SIG-M5 treated with dmso at 0.1 percent for 504 hours (cell line): ENCODE results near the gene VEPH1.
A peak's percentile ranks its signal among the peaks of the same experiment; 100 is the strongest.

ENCODE experiments used
- DNase-seq: peaks from one replicate; lab custom pipeline; 2025; ENCODE audit not compliant: unreplicated experiment; lab: John Stamatoyannopoulos, UW

Gene VEPH1

DNA sequence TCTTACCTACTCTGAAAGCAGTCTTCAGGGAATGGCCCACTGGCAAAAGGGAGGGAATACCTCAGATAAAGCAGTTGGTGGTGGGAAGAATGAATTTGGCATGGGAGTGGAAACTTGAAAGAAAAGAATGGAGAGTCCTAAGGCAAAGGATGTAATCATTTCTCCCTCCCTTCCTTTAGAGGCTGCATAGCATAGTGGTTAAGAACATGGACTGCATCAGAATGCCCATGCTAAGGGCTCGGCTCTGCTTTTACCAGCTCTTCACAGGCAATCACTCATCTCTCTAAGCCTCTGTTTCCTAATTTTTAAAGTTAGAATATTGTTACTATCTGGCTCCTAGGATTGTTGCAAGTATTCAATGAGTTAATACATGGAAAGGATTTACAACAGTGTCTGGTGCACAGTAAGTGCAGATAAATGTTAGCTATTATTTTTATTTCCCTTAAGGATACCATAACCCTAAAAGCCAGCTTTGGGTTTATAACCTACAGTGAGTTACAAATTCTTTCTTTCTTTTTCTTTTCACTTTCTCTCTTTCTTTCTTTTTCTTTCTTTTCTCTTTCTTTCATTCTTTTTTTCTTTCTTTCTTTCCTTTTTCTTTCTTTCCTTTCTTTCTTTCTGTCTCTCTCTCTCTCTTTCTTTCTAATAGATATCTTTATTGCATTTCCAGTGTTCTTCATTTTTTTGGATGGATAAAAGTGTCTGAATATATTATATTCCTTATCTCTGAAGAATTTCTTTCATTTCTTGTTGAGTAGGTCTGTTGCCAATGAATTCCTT lies 23.6 kb downstream of the VEPH1 start:
- DNase-seq = no peak

DNA sequence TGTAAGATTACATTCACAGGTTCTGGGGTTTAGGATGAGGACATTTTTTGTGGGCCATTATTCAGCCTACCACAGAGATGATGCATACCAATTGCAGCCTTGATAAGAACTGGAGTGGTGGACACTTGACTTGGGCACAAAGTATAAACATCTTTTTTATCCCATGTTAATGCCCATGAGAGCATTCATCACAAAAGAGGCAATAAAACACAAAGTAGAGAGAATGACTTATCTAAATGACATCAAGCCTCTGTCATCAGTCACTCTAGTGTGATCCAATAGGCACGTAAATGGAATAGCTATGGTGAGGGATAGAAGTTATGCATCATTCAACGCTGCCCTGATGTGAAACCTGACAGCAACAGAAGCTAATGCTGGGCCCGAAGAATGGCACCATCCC lies 25.8 kb downstream of the VEPH1 start:
- DNase-seq = no peak

DNA sequence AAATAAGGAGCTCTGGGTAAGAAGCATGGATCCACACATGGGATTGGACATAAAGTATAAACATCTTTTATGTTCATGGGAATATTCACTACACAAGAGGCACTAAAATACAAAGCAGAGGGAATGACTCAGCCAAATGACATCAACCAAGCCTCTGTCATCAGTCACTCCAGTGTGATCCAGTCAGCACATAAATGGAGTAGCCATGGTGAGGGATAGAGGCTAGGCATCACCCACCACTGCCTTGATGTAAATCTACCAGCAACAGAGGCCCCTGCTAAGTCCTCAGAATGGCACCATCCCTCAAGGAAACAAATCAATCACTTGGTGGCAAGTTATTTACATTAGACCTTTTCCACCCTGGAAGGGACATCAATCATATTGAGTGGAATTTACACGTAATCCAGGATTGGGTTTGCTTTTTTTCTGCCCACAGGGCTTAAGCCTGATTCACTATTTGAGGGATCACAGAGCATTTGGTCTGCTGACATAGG lies 27.2 kb downstream of the VEPH1 start:
- no peak for DNase-seq

DNA sequence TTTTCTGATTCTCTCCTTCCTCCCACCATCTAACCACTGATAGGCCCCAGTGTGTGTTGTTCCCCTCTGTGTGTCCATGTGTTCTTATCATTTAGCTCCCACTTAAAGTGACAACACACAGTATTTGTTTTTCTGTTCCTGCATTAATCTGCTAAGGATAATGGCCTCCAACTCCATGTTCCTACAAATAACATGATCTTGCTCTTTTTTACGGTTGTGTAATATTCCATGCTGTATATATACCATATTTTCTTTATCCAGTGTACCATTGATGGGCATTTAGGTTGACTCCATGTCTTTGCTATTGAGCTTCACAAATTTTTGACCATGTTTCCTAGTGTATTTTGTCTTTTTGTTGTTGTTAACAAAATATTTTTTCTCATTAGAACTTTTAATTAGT lies 30.6 kb downstream of the VEPH1 start:
- DNase-seq = no peak

DNA sequence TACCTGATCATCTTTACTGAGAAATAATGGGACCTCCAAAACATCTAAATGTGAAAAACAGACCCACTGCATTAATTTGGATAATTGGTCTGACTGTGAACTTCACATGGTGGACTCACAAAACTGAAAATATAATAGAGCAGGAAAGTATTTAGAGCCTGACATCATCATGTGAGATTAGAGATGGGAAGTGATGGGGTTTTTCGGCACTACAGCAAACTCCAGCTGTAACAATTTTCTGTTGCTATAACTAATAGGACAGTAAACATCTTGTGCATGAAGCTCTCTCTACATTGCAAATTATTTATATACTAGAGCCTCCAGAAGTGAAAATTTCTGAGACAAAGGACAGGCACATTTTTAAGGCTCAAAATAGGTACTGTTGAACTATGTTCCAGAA lies 32.2 kb downstream of the VEPH1 start:
- no peak for DNase-seq

DNA sequence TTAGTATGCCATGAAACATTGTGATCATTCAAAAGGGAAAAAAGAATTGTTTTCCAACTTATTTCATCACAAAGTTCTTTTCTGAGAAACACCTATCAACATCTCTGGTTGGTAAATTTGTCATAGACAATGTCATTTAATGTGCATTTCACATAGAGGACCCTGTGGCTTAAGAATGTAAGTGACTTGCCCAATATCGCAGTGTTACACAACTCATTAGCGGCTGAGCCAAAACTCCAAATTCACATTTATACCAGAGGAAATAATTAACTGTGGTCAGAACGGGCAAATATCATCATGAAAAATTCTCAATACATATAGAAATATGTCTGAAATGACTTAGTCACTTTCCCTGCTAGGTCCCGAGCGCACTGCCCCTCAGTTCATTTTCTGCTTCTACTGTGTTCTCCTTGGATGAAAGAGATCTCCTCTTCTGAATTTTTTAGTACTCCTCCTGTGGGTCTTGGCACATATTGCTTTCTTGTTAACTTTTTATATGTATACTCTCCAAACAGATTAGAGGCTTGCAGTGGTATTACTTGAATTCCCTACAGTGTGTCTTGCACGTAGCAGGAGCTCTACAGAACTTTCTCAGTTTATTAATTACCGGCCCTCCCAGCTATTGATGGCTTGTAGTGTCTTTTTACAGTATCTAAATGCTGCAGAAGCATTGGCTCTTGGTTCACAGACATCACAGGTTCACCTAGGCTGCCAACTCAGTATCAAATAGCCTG lies 33.5 kb downstream of the VEPH1 start:
- peak; percentile 45 for DNase-seq

DNA sequence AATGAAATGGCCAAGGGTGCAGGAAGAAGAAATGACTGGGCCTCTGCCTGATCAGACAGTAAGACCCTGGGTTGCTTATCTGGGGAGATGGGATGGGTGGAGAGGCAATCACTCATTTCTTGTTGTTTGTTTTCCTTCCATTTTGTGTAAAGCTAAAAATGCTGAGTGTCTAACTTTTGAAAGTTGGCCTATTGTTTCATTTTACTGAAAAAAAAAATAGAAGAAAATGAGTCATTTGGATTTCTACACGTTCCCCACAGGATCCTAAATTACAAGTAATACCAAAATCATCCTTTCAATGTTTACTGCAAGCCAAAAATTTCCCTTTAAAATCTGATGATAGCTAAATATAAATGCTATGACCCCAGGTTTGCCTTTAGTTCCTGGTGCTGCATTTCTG lies 36.0 kb downstream of the VEPH1 start:
- DNase-seq = no peak

DNA sequence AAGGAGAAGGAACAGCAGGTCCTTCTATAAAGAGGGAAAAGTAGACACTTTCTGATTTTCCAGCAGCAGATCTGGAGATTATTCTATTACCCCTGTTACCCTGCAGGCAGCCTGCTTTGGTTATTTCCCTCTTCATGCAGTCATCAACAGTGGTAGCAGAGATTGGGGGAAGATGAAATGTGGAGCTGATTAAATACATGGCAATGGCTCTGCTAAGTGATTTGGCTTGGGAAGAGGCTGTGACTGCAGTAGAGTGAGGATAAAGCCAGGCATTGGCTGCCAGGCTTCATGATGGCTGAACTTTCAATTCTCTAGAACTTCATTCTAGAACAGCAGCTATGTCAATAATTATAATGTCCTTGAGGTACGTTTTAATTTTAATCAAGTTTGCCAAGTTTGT lies 37.5 kb downstream of the VEPH1 start:
- no peak for DNase-seq

DNA sequence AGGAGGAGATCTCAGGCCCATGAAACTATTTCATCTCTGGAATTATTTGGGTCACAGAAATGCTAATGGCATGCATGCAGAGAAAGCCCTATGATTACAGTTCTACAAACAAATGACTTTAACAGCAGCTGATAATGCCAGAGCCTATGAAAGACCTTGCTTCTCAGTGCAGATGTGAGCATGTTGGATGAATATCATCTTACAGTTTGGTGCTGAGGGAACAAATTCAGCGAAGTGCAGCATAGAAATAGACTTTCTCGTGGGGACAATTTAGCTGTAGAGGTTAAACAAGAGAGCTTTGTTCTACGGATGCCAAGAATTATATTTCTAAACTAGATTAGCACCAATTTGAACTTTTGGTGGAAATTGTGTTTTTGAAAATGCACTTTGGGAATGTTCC lies 38.9 kb downstream of the VEPH1 start:
- DNase-seq = no peak

DNA sequence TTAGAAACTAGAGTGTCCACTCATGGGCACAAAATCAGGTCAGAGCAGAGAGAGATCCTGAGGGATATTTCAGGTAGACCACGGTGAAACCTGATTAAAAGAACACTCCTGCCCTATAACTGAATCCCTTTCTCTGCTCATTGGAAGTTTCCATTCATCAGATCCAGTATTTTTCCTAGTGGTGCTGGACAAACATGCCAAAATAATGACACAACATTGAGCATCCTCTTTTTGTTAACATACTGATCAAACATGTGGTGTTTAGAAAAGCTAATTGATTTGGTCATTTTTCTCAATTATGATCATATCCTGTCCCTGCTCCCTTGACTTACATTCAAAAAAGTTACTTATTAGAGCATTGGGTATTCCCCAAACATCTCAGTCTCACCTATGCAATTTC lies 39.4 kb downstream of the VEPH1 start:
- no peak for DNase-seq

DNA sequence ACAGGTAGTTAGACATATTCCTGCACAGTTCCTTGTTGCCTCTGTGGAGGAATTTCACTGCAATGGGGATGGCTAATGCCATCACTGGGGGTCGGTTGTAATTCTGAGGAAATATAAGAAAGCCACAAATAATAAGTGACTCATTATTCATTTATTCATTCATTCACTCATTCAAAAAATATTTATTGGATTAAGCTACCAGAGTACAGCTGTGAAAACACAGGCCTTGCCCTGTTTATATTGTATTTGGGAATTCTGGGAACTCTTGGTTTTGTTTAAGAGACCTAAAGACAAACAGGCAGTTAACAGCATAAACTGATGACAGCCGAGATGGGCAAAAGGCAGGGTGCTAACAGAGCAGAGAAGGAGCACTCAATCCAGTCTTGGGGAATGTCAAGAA lies 43.0 kb downstream of the VEPH1 start:
- no peak for DNase-seq

DNA sequence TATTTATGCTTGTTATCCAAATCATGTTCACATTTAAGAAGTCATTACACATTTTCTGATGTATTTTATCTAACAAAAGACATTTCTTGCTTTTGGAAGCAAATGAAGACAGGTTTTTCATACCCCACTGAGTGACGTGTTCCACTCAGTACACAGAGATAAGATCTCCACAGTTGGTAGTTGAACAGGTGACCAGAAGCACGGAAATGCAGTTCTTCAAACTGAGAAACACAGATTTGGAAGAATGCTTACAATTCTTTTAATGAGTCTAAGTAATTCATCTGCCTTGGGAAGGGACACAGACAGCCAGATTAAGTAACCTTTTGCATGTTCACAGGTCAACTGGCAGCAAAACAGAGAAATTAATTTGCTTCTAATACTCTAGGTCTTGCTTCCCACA lies 43.5 kb downstream of the VEPH1 start:
- no peak for DNase-seq

DNA sequence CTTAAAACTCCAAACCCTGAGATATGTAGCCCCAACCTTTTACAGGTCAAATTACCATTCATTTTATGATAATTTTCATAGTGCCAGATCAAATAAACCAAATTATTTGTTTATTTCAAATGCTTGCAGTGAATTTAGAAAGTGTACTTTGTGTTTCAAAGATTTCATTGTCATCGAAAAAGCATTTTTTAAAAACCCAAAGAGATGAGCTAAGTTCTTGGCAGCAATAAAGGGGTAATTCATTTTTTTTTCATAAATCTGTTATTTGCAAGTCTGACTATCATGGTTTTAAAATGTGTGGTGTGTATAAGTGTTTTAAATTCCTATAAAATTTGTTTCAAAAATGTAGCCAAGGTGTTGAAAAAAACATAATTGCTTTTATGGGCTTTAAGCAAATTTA lies 49.4 kb downstream of the VEPH1 start:
- no peak for DNase-seq

DNA sequence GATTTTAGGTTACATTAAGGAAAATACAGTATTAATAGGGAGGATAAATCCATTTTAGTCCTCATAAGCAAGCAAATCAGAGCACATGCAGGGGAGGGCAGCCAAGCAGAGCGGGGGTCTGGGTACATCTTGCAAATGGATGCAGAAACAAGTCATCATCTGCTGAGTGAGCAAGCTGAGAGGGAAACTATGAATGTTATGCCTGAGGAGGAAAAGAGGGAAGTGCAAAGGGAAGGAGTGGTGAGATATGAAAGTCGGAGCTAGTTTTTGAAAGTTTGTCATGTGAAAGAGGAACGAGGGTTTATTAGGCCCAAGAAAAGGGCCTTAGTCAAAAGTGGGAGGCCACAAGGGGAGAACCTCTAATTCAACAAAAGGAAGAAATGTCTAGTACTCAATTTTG lies 51.1 kb downstream of the VEPH1 start:
- DNase-seq = peak; percentile 88

DNA sequence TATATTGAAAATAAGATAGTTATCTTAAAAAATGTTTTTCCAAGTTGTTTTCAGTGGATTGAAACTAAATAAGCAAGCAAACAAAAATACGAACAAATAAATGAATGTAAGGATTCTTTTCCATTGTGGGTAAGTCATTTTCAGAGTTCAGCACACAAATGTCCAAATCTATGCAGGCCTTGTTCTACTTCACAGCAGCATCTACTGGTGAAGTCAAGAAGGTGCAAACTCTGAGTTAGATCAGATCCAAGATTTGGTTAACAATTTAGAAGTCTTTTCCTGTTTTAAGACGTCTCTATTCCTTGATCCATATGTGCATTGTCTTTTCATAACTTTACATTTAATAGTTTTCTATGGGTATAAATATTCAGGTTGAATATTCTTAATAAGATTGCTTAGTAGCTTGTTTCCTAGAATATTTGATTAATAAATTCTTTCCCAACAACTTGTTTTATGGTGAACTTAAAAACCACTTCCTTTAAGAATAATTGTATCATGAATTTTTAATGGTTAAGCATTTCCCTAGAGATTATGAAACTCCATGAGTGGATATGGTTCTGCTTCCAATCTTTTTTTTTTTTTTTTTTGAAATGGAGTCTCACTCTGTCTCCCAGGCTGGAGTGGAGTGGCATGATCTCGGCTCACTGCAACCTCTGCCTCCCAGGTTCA lies 56.1 kb downstream of the VEPH1 start:
- DNase-seq = peak; percentile 33

DNA sequence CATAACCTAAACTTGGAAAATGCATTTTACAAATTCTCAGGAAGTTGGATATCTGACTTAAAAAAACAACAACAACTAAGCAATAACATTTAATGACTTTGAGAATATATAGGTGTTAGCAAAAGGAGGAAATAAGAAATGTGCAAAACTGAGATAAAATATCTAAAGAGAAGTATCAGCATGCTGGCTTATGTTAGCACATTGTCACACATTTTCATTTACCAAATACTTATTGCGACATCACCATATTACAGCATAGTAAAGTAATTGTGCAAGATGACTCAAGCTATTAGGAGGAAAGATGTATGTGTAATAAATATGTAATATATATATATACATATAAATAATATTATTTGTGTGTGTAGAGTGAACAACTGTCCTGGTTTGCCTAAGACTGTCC lies 57.4 kb downstream of the VEPH1 start:
- DNase-seq = peak; percentile 75

DNA sequence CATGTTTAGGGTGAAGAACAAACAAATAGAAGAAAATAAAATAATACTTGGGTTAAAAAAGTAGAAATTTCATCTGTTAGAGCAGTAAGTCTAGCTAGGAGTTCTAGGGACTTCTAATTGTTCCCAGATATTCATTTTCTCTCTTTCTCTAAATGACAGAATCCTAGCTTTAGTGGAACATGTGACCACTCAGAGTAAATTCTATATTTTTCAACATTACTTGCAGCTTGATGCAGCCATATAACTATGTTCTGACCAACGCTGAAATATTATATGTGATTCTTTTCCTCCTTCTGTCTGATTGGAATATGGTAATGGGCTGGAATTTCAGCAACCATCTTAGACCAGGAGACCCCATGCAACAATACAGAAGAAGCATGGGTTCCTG lies 58.4 kb downstream of the VEPH1 start:
- no peak for DNase-seq

DNA sequence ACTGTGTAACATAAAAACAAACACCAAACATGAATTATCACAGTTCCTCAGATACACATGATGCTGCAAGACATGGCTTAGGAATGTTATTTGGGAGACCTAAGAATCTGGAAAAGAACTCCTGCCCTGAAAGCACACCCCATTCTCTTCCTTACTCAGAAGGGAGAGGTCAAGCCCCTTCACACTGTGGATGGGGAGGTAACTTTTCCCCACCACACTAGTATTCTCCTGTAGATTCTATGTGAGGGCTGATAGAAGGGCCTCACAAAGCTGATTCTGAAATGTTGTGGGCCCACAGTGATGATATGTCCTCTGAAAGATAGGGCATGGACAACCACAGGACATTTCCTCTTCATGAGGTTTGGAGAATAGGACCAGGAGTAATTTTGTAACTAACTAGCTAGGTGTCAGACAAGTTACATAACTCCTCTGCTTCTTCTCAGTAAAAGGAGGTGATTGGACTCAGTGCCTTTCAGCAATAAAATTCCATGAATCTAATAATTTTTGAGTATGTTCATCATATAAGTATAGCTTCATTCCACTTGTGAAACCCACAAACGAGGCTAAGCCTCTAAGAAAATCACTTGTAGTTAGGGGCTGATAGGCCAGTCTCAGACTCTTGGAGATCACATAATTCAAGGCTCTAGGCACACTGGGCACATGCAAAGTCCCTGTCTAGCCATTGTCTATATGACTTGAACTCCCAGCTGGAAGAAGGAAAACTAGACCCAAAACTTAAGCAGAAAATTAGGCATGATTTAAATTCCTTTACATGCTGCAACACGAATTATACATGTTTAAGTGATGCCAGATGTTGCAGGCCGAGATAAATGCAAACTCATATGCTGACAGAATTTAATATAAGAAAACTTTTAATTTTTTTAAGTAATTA lies 59.1 kb downstream of the VEPH1 start:
- DNase-seq = no peak

DNA sequence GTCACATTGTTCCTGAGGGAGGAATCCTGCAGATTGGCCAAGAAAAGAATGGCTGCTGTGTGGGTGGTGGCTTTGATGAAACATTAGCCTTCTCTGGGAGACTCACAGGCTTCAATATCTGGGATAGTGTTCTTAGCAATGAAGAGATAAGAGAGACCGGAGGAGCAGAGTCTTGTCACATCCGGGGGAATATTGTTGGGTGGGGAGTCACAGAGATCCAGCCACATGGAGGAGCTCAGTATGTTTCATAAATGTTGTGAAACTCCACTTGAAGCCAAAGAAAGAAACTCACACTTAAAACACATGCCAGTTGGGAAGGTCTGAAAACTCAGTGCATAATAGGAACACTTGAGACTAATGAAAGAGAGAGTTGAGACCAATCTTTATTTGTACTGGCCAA lies 60.5 kb downstream of the VEPH1 start:
- DNase-seq = no peak

DNA sequence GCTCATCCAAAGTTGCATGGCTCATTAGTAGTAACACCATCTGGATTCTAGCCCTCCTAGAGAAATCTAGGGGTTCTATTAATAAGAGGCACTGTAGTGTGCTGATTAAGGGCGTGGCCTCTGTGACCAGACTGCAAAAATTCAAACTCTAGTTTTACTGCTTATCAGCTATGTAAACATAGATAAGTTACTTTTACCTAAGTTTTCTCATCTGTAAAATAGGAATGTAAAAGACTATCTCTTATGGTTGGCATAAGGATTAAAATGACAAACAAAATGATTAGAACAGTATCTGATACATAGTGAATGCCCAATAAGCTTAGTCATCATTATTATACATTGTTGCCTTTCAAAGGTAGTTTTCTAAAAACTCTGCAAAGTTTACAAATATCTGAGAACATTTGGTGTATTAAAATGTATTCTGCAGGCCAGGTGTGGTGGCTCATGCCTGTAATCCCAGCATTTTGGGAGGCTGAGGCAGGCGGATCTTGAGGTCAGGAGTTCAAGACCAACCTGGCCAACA lies 62.1 kb downstream of the VEPH1 start:
- no peak for DNase-seq

DNA sequence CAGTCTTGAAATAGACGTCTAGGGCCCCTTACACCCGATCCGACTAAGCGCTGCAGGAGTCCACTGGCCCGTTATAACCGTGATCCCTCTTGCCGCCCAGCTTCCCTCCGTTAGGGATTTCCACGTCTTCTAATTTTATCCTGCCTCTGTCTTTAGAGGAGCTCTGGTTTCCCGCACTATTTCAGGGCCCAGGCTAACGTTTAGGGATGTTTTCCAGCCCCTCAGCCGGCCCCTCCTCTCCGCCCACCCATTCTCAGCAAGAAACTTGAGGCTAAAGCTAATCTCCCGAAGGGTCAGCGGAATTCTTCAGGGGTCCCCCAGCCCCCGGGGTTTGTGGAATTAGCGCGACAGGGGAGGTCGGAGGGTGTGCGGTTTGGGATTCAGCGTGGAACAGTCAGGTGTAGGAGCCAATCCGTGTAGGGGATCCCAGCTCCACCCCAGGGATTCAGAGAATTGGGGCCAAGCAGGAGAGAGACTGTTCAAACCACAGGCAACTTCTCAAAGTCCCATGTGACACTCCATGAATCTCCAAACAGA lies 65.0 kb downstream of the VEPH1 start:
- DNase-seq = no peak
